NOMO-1 treated with DMSO at 0.1 percent for 48 hours (cell line): ENCODE measurements around the gene EVX1.

Source experiments
- DNase-seq: peaks from one replicate; lab custom pipeline; 2025; ENCODE audit not compliant: unreplicated experiment; lab: John Stamatoyannopoulos, UW

The EVX1 gene

DNA sequence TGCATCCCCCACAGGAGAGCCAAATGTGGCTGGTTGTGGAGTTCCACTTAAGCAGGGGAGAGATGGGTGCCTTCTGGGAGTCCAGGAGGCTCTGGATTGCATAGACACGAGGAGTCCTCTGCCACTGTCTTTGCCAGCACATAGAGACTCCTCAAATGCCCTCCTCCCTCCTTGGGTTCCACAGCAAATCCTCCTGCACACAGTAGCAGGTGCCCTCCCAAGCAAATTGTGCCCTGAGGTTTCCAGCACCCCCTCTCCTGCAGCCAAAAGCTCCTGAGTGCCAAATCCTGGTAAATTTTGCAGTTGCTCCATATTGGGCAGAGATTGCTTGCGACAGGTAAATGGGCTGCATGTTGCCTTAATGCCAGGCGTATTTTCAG, 5.8 kb downstream of the EVX1 start:
- DNase-seq, result no peak

DNA sequence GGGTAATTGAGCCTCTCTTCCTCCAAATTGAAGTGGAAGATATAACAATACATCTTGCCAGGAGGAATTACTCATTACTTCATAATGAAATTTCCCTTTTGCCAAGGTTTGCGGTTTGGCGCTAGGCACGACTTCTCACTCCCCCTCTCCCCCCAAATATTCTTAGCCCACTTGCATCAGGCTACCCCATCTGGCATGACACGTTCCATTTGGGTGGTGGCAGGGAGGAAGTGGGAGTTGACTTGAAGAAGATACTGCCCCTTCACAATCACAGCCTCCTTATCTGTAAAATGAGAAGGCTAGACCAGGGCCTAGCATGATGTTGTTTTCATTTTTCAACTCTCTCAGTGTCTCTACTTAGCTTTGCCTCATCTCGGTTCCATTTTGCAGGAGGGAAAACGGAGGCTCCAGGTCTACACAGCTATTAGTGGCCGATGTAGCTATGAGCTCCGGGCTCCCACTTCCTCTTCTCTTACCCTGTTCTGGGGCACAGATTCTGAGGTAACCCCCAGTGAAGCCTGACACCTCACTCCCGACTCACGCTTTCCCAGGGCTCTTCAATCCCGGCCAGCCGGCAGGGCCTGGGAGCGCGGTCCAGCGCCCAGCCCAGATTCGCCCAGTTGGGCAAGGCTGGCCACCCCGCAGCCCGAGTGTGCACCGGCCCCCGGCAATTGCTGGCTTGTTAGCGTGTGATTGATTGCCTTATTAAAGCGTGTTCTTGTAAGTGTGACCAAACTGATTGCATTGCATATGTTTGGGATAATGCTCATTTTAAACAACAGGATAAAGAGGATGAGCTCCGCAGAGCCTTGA, 6.5 kb downstream of the EVX1 start:
- no peak for DNase-seq

- DNase-seq, result no peak
These were observed 7.3 kb downstream of the EVX1 start for GRCh38 chr7:27249724-27250556.

DNA sequence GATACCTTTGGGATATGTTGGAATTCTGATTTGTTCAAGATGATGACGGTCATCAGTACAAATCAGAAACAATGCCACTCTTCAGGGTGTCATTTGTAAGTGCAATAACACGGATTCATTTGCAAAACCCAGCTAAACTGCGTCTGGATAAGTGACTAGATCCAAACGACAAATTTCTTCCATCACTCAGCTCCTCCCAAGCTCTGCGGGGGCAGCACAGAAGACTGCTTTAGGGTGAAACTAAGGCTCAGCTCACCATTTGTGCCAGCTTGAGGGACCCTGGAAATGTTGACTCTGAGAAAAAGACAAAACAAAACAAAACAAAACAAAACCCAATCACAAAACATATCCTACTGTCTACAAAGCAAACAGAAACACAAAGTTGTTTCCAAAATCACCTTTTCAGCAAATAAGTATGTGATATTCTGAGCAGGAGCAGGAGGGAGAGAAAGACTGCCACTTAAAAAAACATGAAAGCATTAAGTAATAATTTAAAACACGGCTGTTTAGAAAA, 8.0 kb downstream of the EVX1 start:
- DNase-seq, result no peak

- no peak for DNase-seq
These were observed 8.6 kb downstream of the EVX1 start for GRCh38 chr7:27251136-27251651.

- DNase-seq, result no peak
These were observed 9.3 kb downstream of the EVX1 start for GRCh38 chr7:27251652-27252590.

DNA sequence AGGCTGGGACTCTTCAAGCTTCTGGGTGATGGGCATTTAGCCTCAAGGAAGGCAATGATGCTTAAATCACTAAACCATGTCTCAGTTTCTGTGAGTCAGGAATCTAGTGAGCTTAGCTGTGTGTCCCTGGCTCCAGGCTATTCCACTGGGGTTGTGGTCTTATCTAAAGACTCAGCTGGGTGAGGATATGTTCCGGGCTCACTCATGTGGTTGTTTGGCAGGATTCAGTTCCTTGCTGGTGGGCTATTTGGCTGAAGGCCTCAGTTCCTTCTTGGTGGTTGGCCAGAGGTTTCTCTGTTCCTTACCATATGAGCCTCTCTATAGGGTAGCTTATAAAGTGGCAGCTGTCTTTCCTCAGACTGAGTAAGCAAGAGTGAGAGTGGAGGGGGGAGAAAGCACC, 12.0 kb downstream of the EVX1 start:
- DNase-seq, result no peak

DNA sequence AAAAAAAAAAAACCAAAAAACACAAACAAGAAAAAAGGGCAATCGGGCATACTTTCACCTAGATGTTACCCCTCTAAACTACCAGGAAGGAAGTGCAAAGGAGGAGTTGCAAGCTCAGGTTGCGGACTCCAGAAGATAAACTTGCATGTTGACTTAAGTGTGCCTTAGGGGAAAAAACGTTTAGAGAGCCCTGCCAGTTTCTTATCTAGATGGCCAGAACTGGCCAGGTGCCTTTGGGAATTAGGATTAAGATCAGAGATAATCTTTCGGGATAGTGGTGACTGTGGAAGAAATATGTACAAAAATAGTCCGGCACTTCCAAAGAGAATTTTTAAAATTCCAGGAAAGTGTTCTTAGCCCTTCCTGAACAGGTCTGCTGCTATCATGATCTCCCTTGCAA, 17.6 kb downstream of the EVX1 start:
- no peak for DNase-seq

GRCh38 chr7:27262121-27262520, 19.5 kb downstream of the EVX1 start:
- DNase-seq, result no peak

GRCh38 chr7:27263781-27264180, 21.2 kb downstream of the EVX1 start:
- no peak for DNase-seq

DNA sequence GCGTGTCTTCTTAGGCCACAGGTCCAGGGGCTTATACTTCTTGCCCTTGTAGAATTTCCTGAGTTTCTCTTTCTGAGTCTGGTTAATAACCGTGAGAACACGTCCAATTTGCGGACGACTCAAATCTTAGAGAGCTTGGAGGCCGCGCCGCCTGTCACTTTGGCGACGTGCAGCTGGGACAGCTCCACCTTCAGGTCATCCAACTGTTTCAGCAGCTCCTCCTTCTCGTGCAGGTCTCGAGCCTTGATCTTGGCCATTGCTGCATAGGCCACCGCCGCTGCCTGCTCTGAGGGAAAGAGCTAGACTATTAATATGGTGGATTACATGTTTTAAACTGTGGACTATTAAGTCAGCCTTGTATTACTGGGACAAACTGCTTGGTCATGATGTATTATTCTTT, 26.9 kb downstream of the EVX1 start:
- DNase-seq, result no peak

DNA sequence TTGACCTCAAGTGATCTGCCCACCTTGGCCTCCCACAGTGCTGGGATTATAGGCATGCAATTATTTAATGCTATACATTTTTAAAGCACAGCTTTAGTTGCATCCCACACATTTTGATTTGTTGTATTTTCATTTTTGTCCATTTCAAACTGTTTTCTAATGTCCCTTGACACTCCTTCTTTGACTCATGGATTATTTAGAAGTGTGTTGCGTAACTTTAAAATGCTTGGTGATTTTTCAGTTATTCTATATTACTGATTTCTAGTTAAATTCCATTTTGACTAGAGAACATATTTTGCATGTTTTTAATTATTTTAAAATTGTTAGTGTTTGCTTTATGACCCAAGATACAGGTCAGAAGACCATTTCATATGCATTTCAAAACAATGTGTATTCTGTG, 28.8 kb downstream of the EVX1 start:
- DNase-seq, result no peak

DNA sequence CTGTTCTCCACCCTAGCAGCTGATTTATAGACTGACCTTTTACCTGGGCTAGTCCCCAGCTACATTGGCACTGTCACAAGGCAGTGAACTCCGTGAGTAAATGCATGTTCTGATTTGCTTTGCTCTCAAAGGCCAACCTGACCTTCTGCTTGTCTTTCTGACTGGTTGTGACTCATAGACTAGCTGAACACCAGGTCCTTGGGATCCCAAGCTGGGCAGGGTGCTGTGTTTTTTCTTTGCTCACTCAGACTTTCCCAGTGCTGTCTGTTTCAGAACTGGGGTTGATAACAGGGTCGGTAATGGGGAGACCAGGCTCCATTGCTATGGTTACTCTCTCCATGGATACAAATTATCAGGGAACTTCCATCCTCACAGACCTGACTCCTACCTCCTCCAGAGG, 35.0 kb downstream of the EVX1 start:
- no peak for DNase-seq

DNA sequence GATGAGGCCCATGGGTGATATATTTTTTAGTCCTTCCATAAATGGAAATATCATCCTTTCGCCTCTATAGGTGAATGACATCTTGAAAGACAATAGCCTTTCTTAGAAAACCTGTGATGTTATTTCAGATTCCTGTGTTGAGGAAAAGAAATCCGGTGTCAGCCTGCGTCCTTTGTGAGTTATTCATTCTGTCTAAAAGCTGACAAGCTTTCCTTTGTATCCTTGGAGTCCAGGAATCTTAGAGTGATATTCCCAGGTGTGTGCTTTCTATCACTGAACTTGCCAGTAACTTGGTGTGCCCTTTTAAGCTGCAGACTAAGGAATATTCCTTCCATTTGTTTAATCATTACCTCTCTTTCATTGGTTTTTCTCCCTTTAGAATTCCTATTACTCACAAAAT, 41.0 kb downstream of the EVX1 start:
- no peak for DNase-seq

DNA sequence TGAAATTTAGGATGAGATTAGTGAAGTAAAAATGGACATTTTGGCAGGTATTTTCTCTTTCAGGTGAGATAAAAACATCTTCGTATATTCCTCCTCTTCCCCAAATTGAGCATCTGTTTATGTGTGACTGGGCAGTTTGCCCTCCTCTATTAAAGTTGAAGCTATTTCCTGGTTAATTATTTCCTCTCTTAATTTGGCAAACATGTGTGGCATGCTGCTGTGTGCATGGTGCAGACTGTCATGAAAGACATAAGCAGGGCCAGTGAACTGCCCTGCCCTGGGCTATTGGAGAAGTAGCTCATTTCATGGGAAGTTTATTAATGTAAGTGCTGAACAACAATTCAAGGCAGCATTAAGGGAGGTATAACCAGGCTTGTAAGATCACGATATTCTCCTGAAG, 52.6 kb downstream of the EVX1 start:
- DNase-seq, result no peak

- no peak for DNase-seq
These were observed 54.8 kb downstream of the EVX1 start for GRCh38 chr7:27297356-27297755.
